ENCODE results near the gene TBC1D2.

TBC1D2 gene

GRCh38 chr9:98150721-98151120 is 104.7 kb downstream of the TBC1D2 start:
- TF ChIP-seq CTCF (IDR thresholded peaks at IDR 0.05; ENCODE audit: control extremely low read depth, extremely low read depth, low read depth, missing control alignments), result no peak
- ChIA-PET CTCF (no interaction called here), POLR2A (no interaction called here)
- no peak for DNase-seq (ENCODE audit: extremely low spot score)

DNA sequence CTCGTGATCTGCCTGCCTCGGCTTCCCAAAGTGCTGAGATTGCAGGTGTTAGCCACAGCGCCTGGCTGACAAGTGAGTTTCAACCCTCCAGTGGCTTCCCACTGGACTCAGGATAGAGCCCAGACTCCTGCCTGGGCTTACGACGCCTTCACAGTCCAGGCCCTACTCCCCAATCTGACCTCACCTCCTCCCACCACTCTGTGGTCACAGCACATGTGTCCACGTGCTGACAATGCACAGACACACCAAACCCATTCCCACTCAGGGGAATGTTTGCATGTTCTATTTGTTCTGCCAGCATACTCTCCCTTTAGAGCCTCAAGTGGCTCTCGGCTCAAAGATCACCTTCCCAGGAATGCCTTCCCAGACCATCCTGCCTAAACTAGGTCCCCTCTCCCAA is 105.3 kb downstream of the TBC1D2 start:
- POLR2A ChIA-PET, result interaction anchor here (0.6 kb wide), 1 partner anchor 16 kb away, joined by 3 read pairs; no protein-coding TSS in a partner anchor

GRCh38 chr9:98149422-98149821 is 106.0 kb downstream of the TBC1D2 start:
- POLR2A ChIA-PET, result interaction anchor here (0.6 kb wide), 1 partner anchor 17 kb away, joined by 3 read pairs; no protein-coding TSS in a partner anchor
- no peak for TF ChIP-seq CTCF (IDR thresholded peaks at IDR 0.05; ENCODE audit: control extremely low read depth, extremely low read depth, low read depth, missing control alignments)
- CTCF ChIA-PET, result interaction anchor here (2.1 kb wide), 1 partner anchor 10 kb away, joined by 9 read pairs; no protein-coding TSS in a partner anchor
- no peak for DNase-seq (ENCODE audit: extremely low spot score)

More for the DNA sequence above, 105.3 kb downstream of the TBC1D2 start:
- DNase-seq (ENCODE audit: extremely low spot score), result no peak
- CTCF ChIA-PET, result no interaction called here
- no peak for TF ChIP-seq CTCF (IDR thresholded peaks at IDR 0.05; ENCODE audit: control extremely low read depth, extremely low read depth, low read depth, missing control alignments)
